GM19455 (cell line): ENCODE measurements around the gene OSBPL1A.

Experiments used
- ATAC-seq: cut with Tn5 transposase; IDR thresholded peaks from one replicate; pipeline ENCODE4 v1.9.1; 2021; ENCODE audit not compliant: unreplicated experiment

Gene OSBPL1A

GRCh38 chr18:24397694-24398368 is at the start of gene OSBPL1A:
Gene OSBPL1A, minus strand, starts transcription at chr18:24397824. Its CDS starts 20,291 bp downstream, at chr18:24377533.
- ATAC-seq, result no peak

GRCh38 chr18:24446953-24447538 is 49.4 kb upstream of the OSBPL1A start:
- peak; percentile 12 for ATAC-seq

GRCh38 chr18:24446453-24446852 is 48.8 kb upstream of the OSBPL1A start:
- ATAC-seq, result peak; percentile 52

GRCh38 chr18:24443870-24444269 is 46.2 kb upstream of the OSBPL1A start:
- no peak for ATAC-seq

- ATAC-seq, result no peak
Observed at GRCh38 chr18:24436939-24437338, 39.3 kb upstream of the OSBPL1A start.

- no peak for ATAC-seq
Observed at GRCh38 chr18:24432618-24433017, 35.0 kb upstream of the OSBPL1A start.

- ATAC-seq, result no peak
Observed at GRCh38 chr18:24429188-24429587, 31.6 kb upstream of the OSBPL1A start.

GRCh38 chr18:24428709-24429108 is 31.1 kb upstream of the OSBPL1A start:
- no peak for ATAC-seq

GRCh38 chr18:24427484-24427883 is 29.9 kb upstream of the OSBPL1A start:
- ATAC-seq, result no peak

- ATAC-seq, result peak; percentile 89
Observed at GRCh38 chr18:24426398-24427294, 29.0 kb upstream of the OSBPL1A start, which contains the start of gene IMPACT. Gene IMPACT, plus strand, starts transcription at chr18:24426670. Its CDS starts 87 bp downstream, at chr18:24426757.

- no peak for ATAC-seq
Observed at GRCh38 chr18:24426073-24426397, 28.4 kb upstream of the OSBPL1A start.

GRCh38 chr18:24421831-24422230 is 24.2 kb upstream of the OSBPL1A start:
- no peak for ATAC-seq

- ATAC-seq, result no peak
Observed at GRCh38 chr18:24420551-24420950, 22.9 kb upstream of the OSBPL1A start.

- ATAC-seq, result no peak
Observed at GRCh38 chr18:24417480-24417879, 19.9 kb upstream of the OSBPL1A start.

GRCh38 chr18:24414349-24415003 is 16.9 kb upstream of the OSBPL1A start:
- no peak for ATAC-seq

GRCh38 chr18:24413148-24413547 is 15.5 kb upstream of the OSBPL1A start:
- no peak for ATAC-seq

GRCh38 chr18:24408496-24408895 is 10.9 kb upstream of the OSBPL1A start:
- no peak for ATAC-seq

- no peak for ATAC-seq
Observed at GRCh38 chr18:24404591-24404990, 7.0 kb upstream of the OSBPL1A start.

- no peak for ATAC-seq
Observed at GRCh38 chr18:24403076-24403475, 5.5 kb upstream of the OSBPL1A start.

- ATAC-seq, result no peak
Observed at GRCh38 chr18:24402209-24402785, 4.7 kb upstream of the OSBPL1A start.

- no peak for ATAC-seq
Observed at GRCh38 chr18:24400587-24400986, 3.0 kb upstream of the OSBPL1A start.
